Activated CD8-positive, alpha-beta memory T cell treated with anti-CD3 and anti-CD28 coated beads for 48 hours (primary cell): ENCODE measurements around the gene WDR26.
"Not testable (repeated sequence)": the region's sequence is repeated elsewhere in the genome, so short reads cannot be mapped to it uniquely, and the experiment has no call there.

Experiments
- DNase-seq, 3 experiments: peaks; one replicate each; pipeline ENCODE4 v3.0.0-alpha.2; 2020; ENCODE audit warnings: low read depth in 2 of 3, low spot score in 2 of 3

WDR26 gene

GRCh38 chr1:224352436-224353085, 82.0 kb downstream of the WDR26 start:
- DNase-seq, result not testable (repeated sequence)

GRCh38 chr1:224349716-224350115, 84.9 kb downstream of the WDR26 start:
- not testable (repeated sequence) for DNase-seq

- no peak for DNase-seq
Observed at GRCh38 chr1:224348137-224348536, 86.5 kb downstream of the WDR26 start.

- no peak for DNase-seq
Observed at GRCh38 chr1:224343679-224344078, 90.9 kb downstream of the WDR26 start.

GRCh38 chr1:224340453-224341384, 93.9 kb downstream of the WDR26 start:
- not testable (repeated sequence) for DNase-seq

- no peak for DNase-seq
Observed at GRCh38 chr1:224339442-224340033, 95.1 kb downstream of the WDR26 start.

- no peak for DNase-seq
Observed at GRCh38 chr1:224338150-224338838, 96.3 kb downstream of the WDR26 start.
